Esophagus (tissue), 2 donors: ENCODE results near the gene BRD4. TPM values are rescaled to one million over a fixed set of nuclear protein-coding genes. Genes with fewer than 3 reads are reported as not detected.

Experiments
- H3K27ac ChIP-seq, 2 donors: one replicate each; pipeline ENCODE4 v1.5.1; 2013; ENCODE audit warnings: low read depth in 2 of 2, mild to moderate bottlenecking in 2 of 2, inconsistent platforms in 1 of 2, low read length in 1 of 2, moderate library complexity in 1 of 2
- H3K27me3 ChIP-seq, 2 donors: one replicate each; pipeline ENCODE4 v1.6.1; 2013; ENCODE audit warnings: low read length in 2 of 2, control low read depth in 1 of 2, mild to moderate bottlenecking in 1 of 2; ENCODE audit not compliant: insufficient read depth in 2 of 2, control insufficient read depth in 1 of 2
- H3K36me3 ChIP-seq, 2 donors: one replicate each; pipeline ENCODE4 v1.6.1; 2013; ENCODE audit warnings: low read length in 1 of 2; ENCODE audit not compliant: control insufficient read depth in 2 of 2, insufficient read depth in 2 of 2
- H3K4me1 ChIP-seq, 2 donors: one replicate each; pipeline ENCODE4 v1.6.1; 2013; ENCODE audit warnings: low read length in 1 of 2; ENCODE audit not compliant: control insufficient read depth in 2 of 2, insufficient read depth in 2 of 2
- H3K4me3 ChIP-seq, 2 donors: one replicate each; pipeline ENCODE4 v1.5.1; 2013; ENCODE audit warnings: low read length in 2 of 2, mild to moderate bottlenecking in 2 of 2, low read depth in 1 of 2, moderate library complexity in 1 of 2
- H3K9me3 ChIP-seq, 2 donors: one replicate each; pipeline ENCODE4 v1.6.1; 2013; ENCODE audit warnings: mild to moderate bottlenecking in 2 of 2, low read depth in 1 of 2, low read length in 1 of 2, moderate library complexity in 1 of 2; ENCODE audit not compliant: control insufficient read depth in 2 of 2, insufficient read depth in 1 of 2
- WGBS, 2 donors: extraction: QIAGEN DNeasy Blood & Tissue Kit; methylation state at CpG; one replicate each; pipeline ENCODE4 v1.1.7; 2013; 5-methylcytosine and 5-hydroxymethylcytosine counted together
- polyA plus RNA-seq, 2 donors: library from polyadenylated mRNA; stranded (reverse); fragments of 200-250 nt; gene quantifications; one replicate each; pipeline ENCODE4 v1.2.3, GENCODE V29; 2013
- donor health status: healthy with polysubstance abuse.
- donor health status: Bipolar disorder and iron deficiency.

Gene BRD4
- polyA plus RNA-seq = 10 to 100 TPM; 13.9 to 27.4 TPM

DNA sequence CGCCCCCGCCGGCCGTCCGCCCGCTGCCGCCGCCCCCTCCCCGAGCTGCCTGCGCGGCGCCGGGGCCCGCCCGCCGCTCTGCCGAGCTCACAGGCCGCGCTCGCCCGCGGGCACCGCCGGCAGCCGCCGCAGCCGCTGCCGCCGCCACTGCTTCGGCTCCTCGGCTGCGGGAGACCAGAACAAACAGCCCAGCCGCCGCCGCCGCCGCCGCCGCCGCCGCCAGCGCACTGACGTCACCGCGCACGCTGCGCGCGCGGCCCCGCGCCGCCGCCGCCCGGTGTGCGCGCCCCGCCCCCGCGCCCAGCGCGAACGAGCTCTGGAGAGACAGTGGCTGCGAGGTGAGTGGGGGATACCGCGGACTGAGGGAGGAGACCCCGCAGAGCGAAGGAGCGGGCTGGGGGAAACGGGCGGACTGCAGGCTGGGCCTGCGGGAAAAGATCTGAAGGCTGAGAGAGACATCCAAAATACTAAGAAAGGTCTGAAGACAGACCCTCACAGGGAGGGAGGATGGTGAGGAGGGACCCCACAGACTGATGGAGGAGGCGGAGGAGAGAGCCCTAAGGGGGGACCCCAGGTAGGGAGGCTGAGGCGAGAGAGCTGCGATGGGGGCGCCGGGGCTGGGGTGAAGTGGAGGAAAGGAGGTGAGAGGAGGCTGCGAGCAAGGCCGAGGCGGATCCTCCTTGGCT lies at the start of gene BRD4:
Gene BRD4 (minus strand): TSS at position 229 of the 686 bp plus-strand sequence. CDS start 59,440 bp downstream, outside the sequence.
- no peaks in the 10 kb centered on the region for H3K36me3 ChIP-seq
- H3K4me3 ChIP-seq = peak within 1 kb of the TSS; percentile 88 to 93
- WGBS, 2 donors = 2% methylated on average over 54 to 81 of the region's 81 CpGs
- peak within 1 kb of the TSS; percentile 99 to 100 for H3K27ac ChIP-seq
- peaks cover 0 to 6% of the 10 kb centered on the region in 2 donors for H3K4me1 ChIP-seq
- no peaks in the 10 kb centered on the region for H3K9me3 ChIP-seq
- no peaks in the 10 kb centered on the region for H3K27me3 ChIP-seq

DNA sequence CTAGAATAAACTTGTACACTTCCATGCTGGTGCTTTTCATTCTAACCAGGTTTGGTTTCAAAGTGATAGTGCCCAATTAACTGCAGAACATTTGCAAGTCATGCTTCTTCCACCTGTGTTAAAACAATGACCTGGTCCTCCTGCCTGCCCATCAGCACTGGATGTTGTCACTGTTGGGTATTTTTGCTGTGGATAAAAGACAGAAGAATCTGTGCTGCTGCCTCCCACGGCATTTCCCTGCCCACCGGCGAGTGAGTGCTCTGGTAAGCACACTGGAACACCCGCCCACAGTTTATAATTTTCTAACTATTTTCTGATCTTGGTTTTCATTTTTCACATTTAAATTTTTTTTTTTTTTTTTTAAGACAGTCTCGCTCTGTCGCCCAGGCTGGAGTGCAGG lies 49.5 kb upstream of the BRD4 start:
- H3K9me3 ChIP-seq = no peaks in the 10 kb centered on the region
- no peak overlapping the region for H3K4me3 ChIP-seq
- H3K36me3 ChIP-seq = no peaks in the 10 kb centered on the region
- H3K4me1 ChIP-seq = peaks cover 5 to 7% of the 10 kb centered on the region in 2 donors
- H3K27me3 ChIP-seq = no peaks in the 10 kb centered on the region
- H3K27ac ChIP-seq = no peak overlapping the region
- 83 to 89% methylated on average over 6 of the region's 6 CpGs for WGBS, 2 donors

DNA sequence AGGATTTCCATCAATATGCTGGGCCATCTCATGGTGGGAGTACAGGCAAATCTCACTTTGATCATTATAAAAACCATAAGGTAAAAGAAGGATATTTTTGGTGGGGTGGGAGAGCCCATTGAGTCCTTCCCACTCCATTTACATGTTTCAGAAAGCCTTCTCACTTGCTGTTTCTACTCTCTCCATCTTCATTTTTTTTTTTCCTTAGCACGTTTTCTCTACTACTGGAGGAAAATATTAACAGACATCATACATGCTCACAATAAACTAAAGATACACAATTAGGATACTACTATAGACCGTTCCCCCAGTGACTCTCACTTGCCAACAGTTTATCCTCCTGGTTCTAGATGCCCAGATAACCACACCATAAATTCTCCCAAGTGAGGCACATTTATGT lies 49.1 kb upstream of the BRD4 start:
- H3K9me3 ChIP-seq = no peaks in the 10 kb centered on the region
- H3K36me3 ChIP-seq = no peaks in the 10 kb centered on the region
- peaks cover 7% of the 10 kb centered on the region in 2 donors for H3K4me1 ChIP-seq
- no peak overlapping the region for H3K4me3 ChIP-seq
- H3K27me3 ChIP-seq = no peaks in the 10 kb centered on the region
- WGBS, 2 donors = 79 to 83% methylated on average over 2 of the region's 2 CpGs
- H3K27ac ChIP-seq = no peak overlapping the region

DNA sequence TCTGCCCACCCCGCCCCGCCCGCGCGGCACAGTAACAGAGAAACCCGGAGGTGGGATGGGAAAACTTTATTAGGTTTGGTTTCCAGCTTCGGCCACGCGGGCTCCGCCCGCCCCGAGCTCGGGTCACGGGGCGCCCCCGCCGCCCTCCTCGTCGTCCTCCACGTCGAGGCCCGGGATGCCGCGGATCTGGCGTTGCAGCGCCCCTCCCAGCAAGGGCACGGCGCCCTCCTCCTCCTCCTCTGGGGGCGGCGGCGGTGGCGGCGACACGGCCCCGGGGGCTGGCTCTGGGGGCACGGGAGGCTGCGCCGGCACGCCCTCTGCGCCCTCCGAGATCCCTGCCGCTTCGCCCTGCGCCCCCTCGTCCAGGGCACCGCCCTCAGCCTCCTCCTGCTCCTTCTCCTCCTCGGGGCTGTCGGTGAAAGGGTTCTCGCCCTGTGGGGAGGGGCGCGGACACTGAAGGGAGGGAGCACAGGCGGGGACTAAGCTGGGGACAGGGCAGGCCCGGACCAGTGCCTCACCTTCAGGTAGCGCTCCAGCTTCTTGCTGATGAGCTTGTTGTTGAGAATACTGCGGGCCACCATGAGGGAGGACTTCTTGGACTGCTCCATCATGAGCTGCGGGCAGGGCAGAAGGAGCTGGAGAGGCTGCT lies 47.8 kb upstream of the BRD4 start:
- no peaks in the 10 kb centered on the region for H3K27me3 ChIP-seq
- H3K27ac ChIP-seq = peak overlapping the region; percentile 95 to 96
- no peaks in the 10 kb centered on the region for H3K36me3 ChIP-seq
- peaks cover 8 to 9% of the 10 kb centered on the region in 2 donors for H3K4me1 ChIP-seq
- no peaks in the 10 kb centered on the region for H3K9me3 ChIP-seq
- peak overlapping the region; percentile 72 to 73 for H3K4me3 ChIP-seq
- 1 to 2% methylated on average over 48 to 56 of the region's 56 CpGs for WGBS, 2 donors

DNA sequence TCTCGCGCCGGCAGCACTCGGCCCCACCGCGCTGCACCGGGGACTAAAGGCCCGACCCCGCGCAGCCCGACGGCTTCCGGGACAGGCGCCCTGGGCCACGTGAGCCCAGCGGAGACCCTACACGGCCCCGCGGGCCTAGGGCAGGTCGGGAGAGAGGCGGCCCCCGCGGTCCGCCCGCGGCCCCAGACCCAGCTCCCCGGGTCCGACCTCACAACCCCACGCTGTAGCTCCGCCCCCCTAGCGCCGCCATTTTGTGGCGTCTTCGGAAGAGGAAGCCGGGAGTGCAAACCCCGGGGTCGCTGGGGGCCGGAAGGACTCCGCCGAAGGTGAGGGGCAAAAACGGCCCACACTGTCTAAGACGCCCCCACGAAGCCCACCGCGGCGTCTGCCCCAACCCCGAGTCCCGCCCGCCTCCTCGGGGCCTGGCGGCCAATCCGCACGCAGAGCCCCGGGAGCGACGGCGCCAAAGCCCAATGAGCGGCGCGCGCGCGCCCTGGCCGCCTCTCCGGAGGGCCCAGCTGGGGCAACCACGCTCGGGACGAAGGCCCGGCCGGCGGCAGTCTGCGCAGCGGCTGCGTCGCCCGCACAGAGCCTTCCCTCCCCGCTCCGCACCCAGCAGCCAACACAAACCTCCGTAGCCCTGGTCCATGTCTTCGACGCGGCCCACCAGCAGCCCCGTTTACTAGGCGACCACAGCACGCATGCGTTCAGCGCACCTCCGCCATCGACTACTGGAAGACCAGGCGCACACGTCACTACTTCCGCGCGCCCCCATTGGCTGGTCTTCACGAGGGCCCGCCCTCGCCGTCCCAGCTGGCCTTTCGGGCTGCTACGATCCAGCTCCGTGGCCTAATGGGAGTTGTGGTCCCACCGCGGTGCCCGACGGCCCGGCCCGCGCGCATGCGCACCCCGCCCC lies 47.0 kb upstream of the BRD4 start, which contains the start of gene AKAP8:
Gene AKAP8 (minus strand): TSS at position 705 of the 916 bp plus-strand sequence. CDS start 56 bp downstream, at position 649.
- 0% methylated on average over 96 to 111 of the region's 111 CpGs for WGBS, 2 donors
- Histone ChIP-seq H3K4me3 (peak within 1 kb of the TSS; percentile 72 to 98), H3K36me3 (peaks cover 0 to 2% of the 10 kb centered on the region in 2 donors), H3K27ac (peak within 1 kb of the TSS; percentile 96 to 98), H3K4me1 (peaks cover 9 to 11% of the 10 kb centered on the region in 2 donors), H3K27me3 (no peaks in the 10 kb centered on the region), H3K9me3 (no peaks in the 10 kb centered on the region)

DNA sequence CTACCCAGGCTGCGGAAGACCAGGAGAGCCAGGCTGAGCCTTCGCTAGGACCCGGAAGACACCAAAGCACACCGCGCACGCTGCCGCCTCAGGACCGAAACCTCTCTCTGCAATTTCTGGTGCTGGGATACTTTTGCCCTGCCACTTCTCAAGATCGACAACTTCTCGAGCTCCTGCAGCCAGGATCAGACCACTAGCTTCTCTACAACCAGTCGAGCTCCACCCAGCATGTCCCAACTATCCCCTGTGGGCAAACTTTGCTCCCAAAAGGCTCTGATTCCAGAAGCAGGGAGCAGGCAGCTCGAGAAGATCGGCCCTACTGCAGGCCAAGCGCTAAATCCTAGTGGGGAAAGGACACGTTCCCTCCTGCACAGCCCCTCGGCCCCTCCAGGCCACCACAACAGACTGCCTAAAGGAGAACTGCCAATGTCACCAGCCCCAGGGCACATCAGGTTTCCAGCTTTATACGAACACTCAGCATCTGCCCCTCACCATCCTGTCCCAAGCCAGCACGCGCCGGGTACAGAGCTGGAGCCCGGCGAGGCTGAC lies 46.3 kb upstream of the BRD4 start:
- Histone ChIP-seq H3K4me3 (peak overlapping the region; percentile 72 to 98), H3K27ac (peak overlapping the region; percentile 95 to 98), H3K4me1 (peaks cover 9 to 13% of the 10 kb centered on the region in 2 donors), H3K9me3 (no peaks in the 10 kb centered on the region), H3K36me3 (peaks cover 5 to 8% of the 10 kb centered on the region in 2 donors), H3K27me3 (no peaks in the 10 kb centered on the region)
- WGBS, 2 donors = 0 to 1% methylated on average over 22 of the region's 22 CpGs

DNA sequence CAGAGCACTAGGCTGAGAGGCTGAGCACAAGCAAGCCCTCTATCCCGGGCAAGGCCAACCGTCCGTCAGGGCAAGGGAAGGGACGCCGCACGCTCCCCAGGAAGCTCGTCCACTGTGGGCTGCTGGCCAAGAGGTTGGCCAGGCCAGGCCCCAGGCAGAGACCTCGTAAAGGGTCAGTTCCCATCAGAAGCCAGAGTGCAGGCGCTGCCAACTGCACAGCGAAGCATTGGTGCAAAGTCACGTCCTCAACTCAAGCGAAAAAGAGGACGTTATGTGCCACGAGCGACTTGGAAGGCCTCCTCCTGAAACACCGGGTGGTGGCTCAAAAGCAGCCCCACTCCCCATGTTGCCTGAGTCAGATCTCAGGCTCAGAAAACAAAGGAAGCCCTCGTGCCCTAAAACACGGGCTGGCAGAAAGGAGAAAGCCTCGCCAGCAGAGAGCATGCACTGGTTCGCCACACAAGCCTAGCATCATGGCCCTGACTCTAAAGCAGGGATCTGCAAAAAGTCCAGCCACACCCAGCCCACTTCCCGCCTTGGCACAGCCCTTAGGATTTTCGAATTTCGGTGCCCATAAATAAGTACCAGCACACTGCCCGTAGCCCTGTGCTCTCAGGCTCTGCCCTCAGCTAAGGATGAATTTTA lies 42.6 kb upstream of the BRD4 start:
- Histone ChIP-seq H3K36me3 (peaks cover 10 to 33% of the 10 kb centered on the region in 2 donors), H3K4me3 (no peak overlapping the region), H3K27ac (peak overlapping the region in 1 of 2 donors; percentile 17), H3K9me3 (no peaks in the 10 kb centered on the region), H3K4me1 (peaks cover 9 to 13% of the 10 kb centered on the region in 2 donors), H3K27me3 (no peaks in the 10 kb centered on the region)
- WGBS, 2 donors = 62 to 70% methylated on average over 24 of the region's 24 CpGs

DNA sequence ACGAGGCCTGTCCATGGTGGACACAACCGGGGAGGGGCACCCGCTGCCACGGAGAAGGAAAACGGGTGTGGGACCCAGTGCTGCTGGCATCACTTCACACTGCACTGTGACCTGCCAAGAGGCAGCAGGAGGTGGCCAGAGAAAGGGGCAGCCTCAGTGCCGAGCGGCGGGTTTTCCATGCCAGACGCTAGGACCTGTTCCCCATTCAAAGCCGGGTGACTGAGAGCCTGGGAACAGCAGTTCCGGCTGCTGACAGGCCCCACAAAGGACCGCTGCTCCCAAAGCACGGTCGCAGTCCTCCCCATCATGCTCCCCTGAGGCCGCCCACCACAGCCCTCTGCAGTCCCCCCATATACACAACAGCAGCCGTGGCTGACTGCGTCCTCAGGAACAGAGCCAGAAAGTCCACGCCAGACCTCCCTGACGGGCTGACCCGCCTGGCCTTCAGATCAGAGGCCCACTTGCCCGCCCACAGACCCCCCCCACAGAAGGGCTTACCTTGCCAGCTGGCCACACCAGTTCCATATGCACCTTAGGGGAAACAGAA lies 41.8 kb upstream of the BRD4 start:
- H3K4me3 ChIP-seq = no peak overlapping the region
- H3K9me3 ChIP-seq = no peaks in the 10 kb centered on the region
- peaks cover 9 to 13% of the 10 kb centered on the region in 2 donors for H3K4me1 ChIP-seq
- peak overlapping the region in 1 of 2 donors; percentile 15 for H3K27ac ChIP-seq
- H3K27me3 ChIP-seq = no peaks in the 10 kb centered on the region
- H3K36me3 ChIP-seq = peaks cover 10 to 40% of the 10 kb centered on the region in 2 donors
- 73 to 74% methylated on average over 21 of the region's 21 CpGs for WGBS, 2 donors
